ENCODE measurements around the gene APOBEC3C. TPM values are rescaled to one million over a fixed set of nuclear protein-coding genes. Genes with fewer than 3 reads are reported as not detected.
"Not testable (repeated sequence)": the region's sequence is repeated elsewhere in the genome, so short reads cannot be mapped to it uniquely, and the experiment has no call there.

APOBEC3C gene
- total and polyA plus RNA-seq, 3 donors from 2014 or later = 58.4 to 76.6 (median 61.3) TPM

DNA sequence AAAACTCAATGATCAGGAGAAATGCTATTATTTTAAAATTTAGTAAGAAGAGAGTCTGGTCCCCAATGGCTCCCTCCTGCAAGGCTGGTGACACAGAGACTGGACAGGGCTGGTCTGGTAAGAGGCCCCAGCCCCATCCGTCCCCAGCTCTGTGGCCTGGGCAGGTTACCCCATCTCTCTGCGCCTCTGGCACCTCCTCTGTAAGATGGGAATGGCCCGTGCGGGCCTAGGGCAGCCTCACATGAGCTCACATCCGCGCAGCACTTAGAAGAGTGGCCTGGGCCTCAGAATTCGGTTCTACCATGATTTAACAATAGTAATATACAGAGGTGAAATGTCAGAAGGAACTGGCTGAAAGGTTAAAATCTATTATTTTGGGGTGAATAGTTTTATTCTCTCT, 27.9 kb downstream of the APOBEC3C start:
- WGBS, 2 donors = 82 to 90% methylated on average over 7 of the region's 7 CpGs
- Histone ChIP-seq H3K9me3 (no peaks in the 10 kb centered on the region), H3K4me3 (no peak overlapping the region), H3K27me3 (no peaks in the 10 kb centered on the region), H3K4me1 (peaks cover 14% of the 10 kb centered on the region), H3K27ac (peak overlapping the region; percentile 70 to 90), H3K36me3 (ENCODE audit: low read depth, missing control alignments) (no peaks in the 10 kb centered on the region)
- no peak for DNase-seq
- intact Hi-C loops (cut with DNase I; ENCODE audit: low total_unique reads) = no loop called here
- no peak for TF ChIP-seq POLR2A (IDR thresholded peaks at IDR 0.05)
- TF ChIP-seq, protein P1, sequence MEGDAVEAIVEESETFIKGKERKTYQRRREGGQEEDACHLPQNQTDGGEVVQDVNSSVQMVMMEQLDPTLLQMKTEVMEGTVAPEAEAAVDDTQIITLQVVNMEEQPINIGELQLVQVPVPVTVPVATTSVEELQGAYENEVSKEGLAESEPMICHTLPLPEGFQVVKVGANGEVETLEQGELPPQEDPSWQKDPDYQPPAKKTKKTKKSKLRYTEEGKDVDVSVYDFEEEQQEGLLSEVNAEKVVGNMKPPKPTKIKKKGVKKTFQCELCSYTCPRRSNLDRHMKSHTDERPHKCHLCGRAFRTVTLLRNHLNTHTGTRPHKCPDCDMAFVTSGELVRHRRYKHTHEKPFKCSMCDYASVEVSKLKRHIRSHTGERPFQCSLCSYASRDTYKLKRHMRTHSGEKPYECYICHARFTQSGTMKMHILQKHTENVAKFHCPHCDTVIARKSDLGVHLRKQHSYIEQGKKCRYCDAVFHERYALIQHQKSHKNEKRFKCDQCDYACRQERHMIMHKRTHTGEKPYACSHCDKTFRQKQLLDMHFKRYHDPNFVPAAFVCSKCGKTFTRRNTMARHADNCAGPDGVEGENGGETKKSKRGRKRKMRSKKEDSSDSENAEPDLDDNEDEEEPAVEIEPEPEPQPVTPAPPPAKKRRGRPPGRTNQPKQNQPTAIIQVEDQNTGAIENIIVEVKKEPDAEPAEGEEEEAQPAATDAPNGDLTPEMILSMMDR (IDR thresholded peaks at IDR 0.05) = no peak

DNA sequence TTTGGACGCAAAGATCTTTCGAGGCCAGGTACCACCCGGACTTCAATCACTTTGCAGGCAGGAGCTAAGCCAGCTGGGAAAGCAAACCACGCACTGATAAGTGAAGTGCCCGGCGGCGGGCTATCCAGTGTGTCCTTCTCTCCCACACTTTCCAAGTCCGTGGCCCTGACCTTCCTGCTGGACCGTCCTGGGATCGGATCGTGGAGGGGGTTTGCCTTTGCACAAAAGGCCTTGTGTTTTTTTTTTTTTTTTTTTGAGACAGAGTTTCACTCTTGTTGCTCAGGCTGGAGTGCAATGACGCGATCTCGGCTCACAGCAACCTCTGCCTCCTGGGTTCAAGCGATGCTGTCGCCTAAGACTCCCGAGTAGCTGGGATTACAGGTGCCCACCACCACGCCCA, 29.0 kb downstream of the APOBEC3C start:
- 26 to 29% methylated on average over 18 of the region's 18 CpGs for WGBS, 2 donors
- peak; percentile 70 for DNase-seq
- intact Hi-C loops (cut with DNase I; ENCODE audit: low total_unique reads) = not testable (repeated sequence)

DNA sequence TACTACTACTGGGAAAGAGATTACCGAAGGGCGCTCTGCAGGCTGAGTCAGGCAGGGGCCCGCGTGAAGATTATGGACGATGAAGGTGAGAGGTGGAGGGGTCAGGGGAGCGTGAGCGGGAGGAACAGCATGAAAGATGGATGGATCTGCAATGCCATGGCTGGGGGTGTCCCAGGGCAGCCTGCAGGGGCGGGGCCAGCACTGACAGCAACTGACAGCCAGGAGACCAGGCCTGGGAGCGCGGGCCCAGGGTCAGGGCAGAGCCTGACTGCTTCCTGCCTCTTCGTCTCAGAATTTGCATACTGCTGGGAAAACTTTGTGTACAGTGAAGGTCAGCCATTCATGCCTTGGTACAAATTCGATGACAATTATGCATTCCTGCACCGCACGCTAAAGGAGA, 31.1 kb downstream of the APOBEC3C start:
- H3K36me3 ChIP-seq (ENCODE audit: low read depth, missing control alignments); DNase-seq; H3K27ac ChIP-seq; H3K9me3 ChIP-seq; H3K27me3 ChIP-seq; H3K4me3 ChIP-seq; intact Hi-C loops (cut with DNase I; ENCODE audit: low total_unique reads): not testable (repeated sequence)
- WGBS, 2 donors = 75 to 76% methylated on average over 11 to 14 of the region's 14 CpGs
- H3K4me1 ChIP-seq = peaks cover 25% of the 10 kb centered on the region

More for the DNA sequence above, 29.0 kb downstream of the APOBEC3C start:
- not testable (repeated sequence) for H3K9me3 ChIP-seq; H3K36me3 ChIP-seq (ENCODE audit: low read depth, missing control alignments); H3K4me3 ChIP-seq; H3K27me3 ChIP-seq
- Histone ChIP-seq H3K27ac (peak overlapping the region; percentile 48 to 70), H3K4me1 (peaks cover 21% of the 10 kb centered on the region)

DNA sequence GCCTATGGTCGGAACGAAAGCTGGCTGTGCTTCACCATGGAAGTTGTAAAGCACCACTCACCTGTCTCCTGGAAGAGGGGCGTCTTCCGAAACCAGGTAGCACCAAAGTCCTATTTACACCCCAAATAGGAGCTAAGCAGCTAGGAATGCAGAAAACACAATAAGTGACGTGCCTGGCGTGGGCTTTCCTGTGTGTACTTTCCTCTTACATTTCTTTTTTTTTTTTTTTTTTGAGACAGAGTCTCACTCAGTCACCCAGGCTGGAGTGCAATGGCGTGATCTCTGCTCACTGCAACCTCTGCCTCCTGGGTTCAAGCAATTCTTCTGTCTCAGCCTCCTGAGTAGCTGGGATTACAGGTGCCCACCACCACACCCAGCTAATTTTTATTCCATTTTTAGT, 35.4 kb downstream of the APOBEC3C start:
- DNase-seq; H3K27me3 ChIP-seq; H3K4me3 ChIP-seq; H3K36me3 ChIP-seq (ENCODE audit: low read depth, missing control alignments); intact Hi-C loops (cut with DNase I; ENCODE audit: low total_unique reads); H3K27ac ChIP-seq; H3K9me3 ChIP-seq: not testable (repeated sequence)
- 93 to 94% methylated on average over 7 of the region's 7 CpGs for WGBS, 2 donors
- peaks cover 16% of the 10 kb centered on the region for H3K4me1 ChIP-seq

DNA sequence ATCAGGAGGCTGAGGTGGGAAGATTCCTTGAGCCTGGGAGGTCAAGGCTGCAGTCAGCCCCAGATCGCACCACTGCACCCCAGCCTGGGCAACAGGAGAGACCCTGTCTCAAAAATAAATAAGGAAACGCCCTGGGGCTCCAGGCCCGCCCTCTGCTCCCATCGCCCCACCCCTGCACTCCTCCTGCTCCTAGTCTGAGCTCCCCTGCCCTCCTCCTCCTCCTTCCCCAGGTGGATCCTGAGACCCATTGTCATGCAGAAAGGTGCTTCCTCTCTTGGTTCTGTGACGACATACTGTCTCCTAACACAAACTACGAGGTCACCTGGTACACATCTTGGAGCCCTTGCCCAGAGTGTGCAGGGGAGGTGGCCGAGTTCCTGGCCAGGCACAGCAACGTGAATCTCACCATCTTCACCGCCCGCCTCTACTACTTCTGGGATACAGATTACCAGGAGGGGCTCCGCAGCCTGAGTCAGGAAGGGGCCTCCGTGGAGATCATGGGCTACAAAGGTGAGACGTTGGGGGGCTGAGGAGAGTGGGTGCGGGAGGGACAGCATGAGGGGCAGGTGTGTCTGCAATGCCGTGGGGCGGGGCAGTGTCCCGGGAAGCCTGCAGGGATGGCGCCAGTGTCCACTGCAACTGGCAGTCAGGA, 37.9 kb downstream of the APOBEC3C start:
- intact Hi-C loops (cut with DNase I; ENCODE audit: low total_unique reads); DNase-seq; H3K27ac ChIP-seq; H3K4me3 ChIP-seq; H3K9me3 ChIP-seq; H3K36me3 ChIP-seq (ENCODE audit: low read depth, missing control alignments); H3K27me3 ChIP-seq: not testable (repeated sequence)
- peaks cover 11% of the 10 kb centered on the region for H3K4me1 ChIP-seq
- WGBS, 2 donors = 87 to 91% methylated on average over 11 to 18 of the region's 18 CpGs

DNA sequence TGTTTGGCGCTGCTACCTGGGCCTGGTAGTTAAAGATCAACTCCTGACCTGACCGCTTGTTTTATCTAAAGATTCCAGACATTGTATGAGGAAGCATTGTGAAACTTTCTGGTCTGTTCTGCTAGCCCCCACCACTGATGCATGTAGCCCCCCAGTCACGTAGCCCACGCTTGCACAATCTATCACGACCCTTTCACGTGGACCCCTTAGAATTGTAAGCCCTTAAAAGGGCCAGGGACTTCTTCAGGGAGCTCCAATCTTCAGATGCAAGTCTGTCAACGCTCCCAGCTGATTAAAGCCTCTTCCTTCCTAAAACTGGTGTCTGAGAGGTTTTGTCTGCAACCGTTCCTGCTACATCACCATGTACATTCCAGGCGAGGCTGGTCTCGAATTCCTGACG, 41.6 kb downstream of the APOBEC3C start:
- no peak overlapping the region for H3K4me3 ChIP-seq
- no peak overlapping the region for H3K27ac ChIP-seq
- TF ChIP-seq, protein P1 (IDR thresholded peaks at IDR 0.05) = no peak
- no peak for TF ChIP-seq POLR2A (IDR thresholded peaks at IDR 0.05)
- intact Hi-C loops (cut with DNase I; ENCODE audit: low total_unique reads) = no loop called here
- H3K9me3 ChIP-seq = no peaks in the 10 kb centered on the region
- H3K36me3 ChIP-seq (ENCODE audit: low read depth, missing control alignments) = no peaks in the 10 kb centered on the region
- WGBS, 2 donors = 90 to 97% methylated on average over 11 of the region's 11 CpGs
- no peaks in the 10 kb centered on the region for H3K27me3 ChIP-seq
- H3K4me1 ChIP-seq = no peaks in the 10 kb centered on the region
- no peak for DNase-seq

DNA sequence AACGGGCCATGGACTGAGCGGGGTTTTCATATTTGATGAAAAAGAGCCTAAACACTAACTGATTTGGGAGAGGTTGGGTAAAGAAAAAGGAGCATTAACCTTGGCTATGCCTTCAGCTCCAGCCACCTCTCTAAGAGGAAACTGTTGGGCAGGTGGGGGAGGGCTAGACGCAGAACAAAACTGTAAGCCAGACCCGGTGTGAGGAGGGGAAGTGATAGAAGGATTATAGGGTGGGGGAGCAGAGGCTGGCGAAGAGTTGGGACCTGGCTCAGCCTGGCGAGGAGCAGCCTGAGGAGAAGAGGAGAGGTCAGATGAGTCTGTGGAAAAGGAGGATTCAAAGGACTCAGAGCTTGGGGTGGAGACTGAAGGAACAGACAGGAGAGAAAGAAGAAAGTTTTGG, 47.2 kb downstream of the APOBEC3C start:
- H3K4me3 ChIP-seq; H3K9me3 ChIP-seq; H3K36me3 ChIP-seq (ENCODE audit: low read depth, missing control alignments); intact Hi-C loops (cut with DNase I; ENCODE audit: low total_unique reads); H3K27me3 ChIP-seq; H3K27ac ChIP-seq; DNase-seq; H3K4me1 ChIP-seq: not testable (repeated sequence)
- WGBS, 2 donors = 77 to 80% methylated on average over 6 of the region's 6 CpGs

DNA sequence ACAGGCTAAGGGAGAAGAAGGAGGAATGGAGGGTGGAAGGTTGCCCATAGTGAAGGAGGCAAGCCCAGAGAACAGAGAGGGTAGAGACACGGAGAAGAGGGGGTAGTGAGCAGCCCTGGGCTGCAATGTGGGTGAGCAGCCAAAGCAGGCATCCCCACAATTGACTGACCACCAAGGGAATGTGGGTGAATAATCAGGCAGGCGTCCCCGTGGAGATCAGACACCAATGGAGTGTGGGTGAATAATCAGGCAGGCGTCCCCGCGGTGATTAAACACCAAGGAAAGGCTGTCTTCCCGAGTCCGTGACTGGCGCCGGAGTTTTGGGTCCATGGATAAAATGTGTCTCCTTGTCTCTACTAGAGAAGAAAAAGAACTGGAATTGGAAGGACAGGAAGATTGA, 47.9 kb downstream of the APOBEC3C start:
- H3K36me3 ChIP-seq (ENCODE audit: low read depth, missing control alignments); H3K27ac ChIP-seq; DNase-seq; H3K4me1 ChIP-seq; H3K27me3 ChIP-seq; H3K9me3 ChIP-seq; intact Hi-C loops (cut with DNase I; ENCODE audit: low total_unique reads); H3K4me3 ChIP-seq: not testable (repeated sequence)
- WGBS, 2 donors = 92 to 94% methylated on average over 10 of the region's 10 CpGs

DNA sequence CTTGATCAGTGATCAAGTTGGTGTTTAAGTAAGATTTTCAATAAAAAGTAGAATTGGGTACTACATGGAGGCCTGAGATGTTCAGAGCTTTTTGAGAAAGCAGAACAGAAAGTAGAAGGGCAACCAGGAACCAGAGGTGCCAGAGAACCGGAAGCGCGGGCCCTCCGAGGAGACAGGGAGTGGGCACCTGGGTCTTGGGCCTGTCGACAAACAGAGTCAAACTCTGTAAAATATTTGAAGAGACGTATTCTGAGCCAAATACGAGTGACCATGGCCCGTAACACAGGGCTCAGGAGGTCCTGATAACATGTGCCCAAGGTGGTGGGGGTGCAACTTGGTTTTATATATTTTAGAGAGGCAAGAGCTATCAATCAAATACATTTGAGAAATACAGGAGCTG, 49.8 kb downstream of the APOBEC3C start:
- H3K4me3 ChIP-seq; H3K36me3 ChIP-seq (ENCODE audit: low read depth, missing control alignments); H3K4me1 ChIP-seq; DNase-seq; H3K9me3 ChIP-seq; H3K27me3 ChIP-seq; H3K27ac ChIP-seq; intact Hi-C loops (cut with DNase I; ENCODE audit: low total_unique reads): not testable (repeated sequence)
- WGBS, 2 donors = 97% methylated on average over 8 of the region's 8 CpGs

DNA sequence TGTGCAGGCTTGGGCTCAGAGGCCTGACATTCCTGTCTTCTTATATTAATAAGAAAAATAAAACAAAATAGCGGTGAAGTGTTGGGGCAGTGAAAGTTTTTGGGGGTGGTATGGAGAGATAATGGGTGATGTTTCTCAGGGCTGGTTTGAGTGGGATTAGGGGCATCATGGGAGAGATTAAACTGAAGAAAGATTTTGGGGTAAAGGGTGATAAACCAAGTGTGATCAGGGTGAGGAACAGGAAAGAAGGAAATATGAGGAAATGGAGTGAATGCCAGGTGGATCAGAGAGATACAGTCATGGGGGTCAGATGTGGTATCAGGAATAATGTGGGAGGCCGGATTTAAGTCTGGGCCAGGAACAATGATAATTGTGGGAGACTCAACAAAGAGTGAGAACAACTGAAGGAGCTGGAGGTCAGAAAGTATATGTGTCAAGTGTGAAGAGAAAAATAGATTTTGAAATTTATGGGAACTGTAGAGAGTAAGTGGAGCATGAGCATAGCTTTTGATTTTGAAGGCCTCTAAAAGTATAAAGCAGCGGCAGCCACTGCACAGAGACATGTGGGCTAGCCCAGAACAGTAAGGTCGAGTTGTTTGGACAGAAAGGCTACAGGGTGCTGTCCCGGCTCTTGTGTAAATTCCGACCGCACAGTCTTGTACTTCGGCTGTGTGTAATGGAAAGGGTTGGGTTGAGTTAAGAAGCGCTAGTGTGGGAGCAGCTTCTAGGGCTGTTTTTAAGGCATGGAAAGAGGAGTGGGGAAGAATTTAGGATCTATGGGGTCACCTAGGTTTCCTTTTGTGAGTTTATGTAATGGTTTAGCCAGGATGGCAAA, 52.6 kb downstream of the APOBEC3C start:
- H3K9me3 ChIP-seq; DNase-seq; H3K27ac ChIP-seq; H3K36me3 ChIP-seq (ENCODE audit: low read depth, missing control alignments); H3K4me1 ChIP-seq; H3K4me3 ChIP-seq; intact Hi-C loops (cut with DNase I; ENCODE audit: low total_unique reads); H3K27me3 ChIP-seq: not testable (repeated sequence)
- 88 to 96% methylated on average over 9 of the region's 9 CpGs for WGBS, 2 donors

Data from testis (tissue), 3 donors.